A549 treated with ZK216348 at 1 μM for 4 hours (cell line): Measurements from ENCODE around the gene TERB2. TPM values are rescaled to one million over a fixed set of nuclear protein-coding genes. Genes with fewer than 3 reads are reported as not detected.

ENCODE experiments used
- total RNA-seq: library from RNA; stranded (reverse); fragments of 200-300 nt; extraction: Qiagen RNA extraction; gene quantifications from 5 replicates; pipeline ENCODE4 v1.2.3, GENCODE V29; 2022; ENCODE audit warnings: low read depth

The TERB2 gene
- not detected in 5 replicates for total RNA-seq

GRCh38 chr15:44956388-44956787, at the start of gene TERB2:
TERB2 (plus strand) TSS chr15:44956687; CDS start chr15:44956719, 32 bp downstream.

GRCh38 chr15:45022871-45023658, 66.6 kb downstream of the TERB2 start, which contains the start of gene SORD:
SORD (plus strand) TSS chr15:45023195; CDS start chr15:45023284, 89 bp downstream.

Other genes starting within 250 kb of the TERB2 start
- gene PATL2, start 245.4 kb upstream of the TERB2 start, total RNA-seq: 0.13 to 0.28 TPM (median 0.27 TPM) in 3 of 5 replicates, not detected in the others
- 392 to 502 TPM (median 408 TPM) in 5 replicates for gene B2M, start 245.2 kb upstream of the TERB2 start, total RNA-seq
- gene TRIM69, start 220.2 kb upstream of the TERB2 start, total RNA-seq: 4.8 to 8.3 TPM (median 7.1 TPM) in 5 replicates
- gene SORD, start 66.5 kb downstream of the TERB2 start, total RNA-seq: 31.9 to 36.2 TPM (median 34.4 TPM) in 5 replicates
- gene DUOX2, start 157.5 kb downstream of the TERB2 start, total RNA-seq: 0.05 to 0.09 TPM (median 0.05 TPM) in 4 of 5 replicates, not detected in the other
- gene DUOXA2, start 157.6 kb downstream of the TERB2 start, total RNA-seq: not detected in 5 replicates
- 0.07 to 0.28 TPM (median 0.08 TPM) in 4 of 5 replicates, not detected in the other for gene DUOXA1, start 173.2 kb downstream of the TERB2 start, total RNA-seq
- gene DUOX1, start 173.3 kb downstream of the TERB2 start, total RNA-seq: not detected in 5 replicates
- gene SHF, start 231.3 kb downstream of the TERB2 start, total RNA-seq: 0.39 to 1.1 TPM (median 0.85 TPM) in 5 replicates